Measurements from ENCODE around the gene DOCK1.

The DOCK1 gene

DNA sequence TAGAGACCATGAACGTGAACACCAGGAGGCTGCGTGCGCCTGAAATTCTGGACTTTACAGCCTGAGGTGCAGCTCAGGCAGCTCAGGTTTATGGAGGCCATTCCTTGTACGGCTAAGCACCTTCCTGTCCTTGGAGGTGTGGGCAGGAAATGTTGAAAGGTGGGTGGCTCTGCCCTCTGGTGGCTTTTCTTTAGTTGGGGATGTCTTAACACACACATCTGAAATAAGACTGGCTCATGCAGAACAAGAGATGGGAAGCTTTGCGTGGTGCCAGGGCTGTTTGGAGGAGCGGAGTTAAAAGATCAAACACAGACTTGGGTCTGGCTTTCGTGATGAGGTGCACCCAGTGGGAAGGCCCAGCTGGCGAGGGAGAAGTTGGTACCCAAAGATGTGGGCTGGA, 64.1 kb downstream of the DOCK1 start:
- peaks cover 0 to 7% of the 10 kb centered on the region in 2 experiments for H3K4me1 ChIP-seq (ENCODE audit: control insufficient read depth in 1 of 2, insufficient read depth in 2 of 2, low read length in 2 of 2)
- H3K4me2 ChIP-seq (ENCODE audit: low read length) = no peak overlapping the region
- no CpG with 5 or more reads among the region's 8 CpGs for WGBS (ENCODE audit: extremely low coverage, insufficient coverage, insufficient read length)

DNA sequence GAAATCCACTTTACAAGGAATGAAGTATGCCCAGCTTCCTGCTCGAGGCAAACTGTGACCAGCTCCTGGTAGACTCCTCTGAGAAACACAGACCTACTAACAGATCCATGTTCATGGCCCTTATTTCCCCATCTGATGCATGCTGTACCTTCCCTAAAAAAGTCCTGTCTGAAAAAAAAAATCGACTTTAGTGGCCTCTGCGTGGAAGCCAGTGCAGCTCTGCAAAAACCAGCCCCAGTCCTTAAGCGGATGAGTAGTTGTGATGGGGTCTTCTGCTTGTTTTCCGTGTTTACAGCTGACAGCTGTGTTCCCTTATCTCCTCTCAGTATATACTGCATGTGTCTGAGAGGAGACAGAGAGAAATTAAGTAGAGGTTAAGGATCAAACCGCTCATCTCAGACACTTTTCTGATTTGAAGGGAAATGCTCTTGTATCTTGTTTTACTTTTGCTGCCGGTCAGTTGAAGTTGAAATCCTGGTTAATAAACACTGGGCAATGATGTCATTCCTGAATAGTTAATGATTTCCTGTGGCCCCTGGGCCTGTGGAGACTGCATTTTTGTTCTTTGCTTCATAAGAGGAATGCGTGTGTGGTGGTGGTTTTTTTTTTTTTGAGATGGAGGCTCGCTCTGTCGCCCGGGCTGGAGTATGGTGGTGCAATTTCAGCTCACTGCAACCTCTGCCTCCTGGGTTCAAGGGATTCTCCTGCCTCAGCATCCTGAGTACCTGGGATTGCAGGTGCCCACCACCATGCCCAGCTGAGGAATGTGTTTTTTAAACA, 67.6 kb downstream of the DOCK1 start:
- H4K12ac ChIP-seq (ENCODE audit: low read depth, low read length) = no peak overlapping the region
- H3K9ac ChIP-seq (ENCODE audit: low read length) = no peak overlapping the region
- peak overlapping the region; percentile 19 for H3K27ac ChIP-seq (ENCODE audit: low read depth, low read length)
- H3K27me3 ChIP-seq (ENCODE audit: insufficient read depth, low read length) = no peaks in the 10 kb centered on the region
- no peak overlapping the region for H4K8ac ChIP-seq (ENCODE audit: low read depth, low read length)
- no peak overlapping the region for H2BK120ac ChIP-seq (ENCODE audit: insufficient read depth, low read length, poor library complexity)
- H3K14ac ChIP-seq (ENCODE audit: low read length) = no peak overlapping the region
- peak overlapping the region; percentile 39 for H3K4me2 ChIP-seq (ENCODE audit: low read length)
- no peak overlapping the region for H3K18ac ChIP-seq (ENCODE audit: low read length)
- no peak overlapping the region for H4K91ac ChIP-seq (ENCODE audit: low read depth, low read length)
- H3K4me1 ChIP-seq (ENCODE audit: control insufficient read depth in 1 of 2, insufficient read depth in 2 of 2, low read length in 2 of 2) = peaks cover 0 to 7% of the 10 kb centered on the region in 2 experiments
- no peaks in the 10 kb centered on the region for H3K79me2 ChIP-seq (ENCODE audit: control insufficient read depth, insufficient read depth, low read length, poor library complexity)
- H3K9me3 ChIP-seq (ENCODE audit: insufficient read depth, low read depth, low read length) = no peaks in the 10 kb centered on the region
- no peak overlapping the region for H2AK5ac ChIP-seq (ENCODE audit: low read length)
- H3K36me3 ChIP-seq (ENCODE audit: control insufficient read depth in 1 of 2, insufficient read depth in 2 of 2, low read length in 2 of 2) = peaks cover 18 to 20% of the 10 kb centered on the region in 2 experiments
- H2AFZ ChIP-seq (ENCODE audit: insufficient read depth, low read length, poor library complexity) = no peak overlapping the region
- H2BK12ac ChIP-seq (ENCODE audit: low read length) = no peak overlapping the region
- peak; percentile 72 to 90 for DNase-seq
- WGBS (ENCODE audit: extremely low coverage, insufficient coverage, insufficient read length) = no CpG with 5 or more reads among the region's 11 CpGs
- no peak overlapping the region for H2BK5ac ChIP-seq (ENCODE audit: low read depth, low read length, poor library complexity)
- H3K23ac ChIP-seq (ENCODE audit: low read length) = no peak overlapping the region
- no peak overlapping the region for H3K4me3 ChIP-seq (ENCODE audit: low read depth, low read length)
- no peaks in the 10 kb centered on the region for H3K79me1 ChIP-seq (ENCODE audit: low read length)
- no peak overlapping the region for H3K4ac ChIP-seq (ENCODE audit: low read depth, low read length)

More for the DNA sequence above, 64.1 kb downstream of the DOCK1 start:
- Histone ChIP-seq H3K79me1 (ENCODE audit: low read length) (no peaks in the 10 kb centered on the region), H3K79me2 (ENCODE audit: control insufficient read depth, insufficient read depth, low read length, poor library complexity) (peaks cover 1% of the 10 kb centered on the region), H3K14ac (ENCODE audit: low read length) (no peak overlapping the region), H3K18ac (ENCODE audit: low read length) (no peak overlapping the region), H4K91ac (ENCODE audit: low read depth, low read length) (no peak overlapping the region), H4K12ac (ENCODE audit: low read depth, low read length) (no peak overlapping the region), H2BK12ac (ENCODE audit: low read length) (no peak overlapping the region), H3K36me3 (ENCODE audit: control insufficient read depth in 1 of 2, insufficient read depth in 2 of 2, low read length in 2 of 2) (peaks cover 3 to 8% of the 10 kb centered on the region in 2 experiments), H3K9ac (ENCODE audit: low read length) (no peak overlapping the region), H3K27me3 (ENCODE audit: insufficient read depth, low read length) (no peaks in the 10 kb centered on the region), H3K27ac (ENCODE audit: low read depth, low read length) (no peak overlapping the region), H3K9me3 (ENCODE audit: insufficient read depth, low read depth, low read length) (no peaks in the 10 kb centered on the region), H3K4me3 (ENCODE audit: low read depth, low read length) (no peak overlapping the region), H2BK5ac (ENCODE audit: low read depth, low read length, poor library complexity) (no peak overlapping the region), H3K23ac (ENCODE audit: low read length) (no peak overlapping the region), H2BK120ac (ENCODE audit: insufficient read depth, low read length, poor library complexity) (no peak overlapping the region), H3K4ac (ENCODE audit: low read depth, low read length) (no peak overlapping the region), H2AK5ac (ENCODE audit: low read length) (no peak overlapping the region), H2AFZ (ENCODE audit: insufficient read depth, low read length, poor library complexity) (no peak overlapping the region), H4K8ac (ENCODE audit: low read depth, low read length) (no peak overlapping the region)
- DNase-seq = peak; percentile 26 to 51

DNA sequence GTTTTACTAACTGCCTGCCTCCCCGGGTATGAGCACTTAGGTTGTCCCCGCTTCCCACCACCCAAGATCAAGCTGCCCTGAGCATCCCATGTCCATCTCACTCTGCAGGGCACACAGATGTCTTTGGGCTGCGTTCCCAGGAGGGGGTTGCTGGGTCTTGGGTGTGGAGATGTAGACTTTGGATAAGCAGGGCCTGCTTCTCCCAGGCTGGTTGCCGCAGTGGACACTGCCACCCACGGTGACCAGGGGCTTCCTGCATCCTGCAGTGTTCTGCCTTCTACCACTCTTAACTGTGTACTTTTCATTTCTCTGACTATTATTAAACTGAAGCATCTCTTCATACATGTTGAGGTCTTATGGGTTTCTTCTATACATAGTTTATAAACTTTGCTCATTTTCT, 70.0 kb downstream of the DOCK1 start:
- Histone ChIP-seq H3K36me3 (ENCODE audit: control insufficient read depth in 1 of 2, insufficient read depth in 2 of 2, low read length in 2 of 2) (peaks cover 20 to 25% of the 10 kb centered on the region in 2 experiments), H3K4me2 (ENCODE audit: low read length) (no peak overlapping the region), H3K9me3 (ENCODE audit: insufficient read depth, low read depth, low read length) (no peaks in the 10 kb centered on the region), H2BK5ac (ENCODE audit: low read depth, low read length, poor library complexity) (no peak overlapping the region), H3K4me3 (ENCODE audit: low read depth, low read length) (no peak overlapping the region), H3K14ac (ENCODE audit: low read length) (no peak overlapping the region), H3K79me2 (ENCODE audit: control insufficient read depth, insufficient read depth, low read length, poor library complexity) (no peaks in the 10 kb centered on the region), H3K23ac (ENCODE audit: low read length) (no peak overlapping the region), H3K27ac (ENCODE audit: low read depth, low read length) (no peak overlapping the region), H2BK12ac (ENCODE audit: low read length) (no peak overlapping the region), H4K12ac (ENCODE audit: low read depth, low read length) (no peak overlapping the region), H3K9ac (ENCODE audit: low read length) (no peak overlapping the region), H3K18ac (ENCODE audit: low read length) (no peak overlapping the region), H3K27me3 (ENCODE audit: insufficient read depth, low read length) (no peaks in the 10 kb centered on the region), H2AFZ (ENCODE audit: insufficient read depth, low read length, poor library complexity) (no peak overlapping the region), H4K8ac (ENCODE audit: low read depth, low read length) (no peak overlapping the region), H3K4ac (ENCODE audit: low read depth, low read length) (no peak overlapping the region), H2AK5ac (ENCODE audit: low read length) (no peak overlapping the region), H3K4me1 (ENCODE audit: control insufficient read depth in 1 of 2, insufficient read depth in 2 of 2, low read length in 2 of 2) (peaks cover 0 to 12% of the 10 kb centered on the region in 2 experiments), H3K79me1 (ENCODE audit: low read length) (no peaks in the 10 kb centered on the region), H2BK120ac (ENCODE audit: insufficient read depth, low read length, poor library complexity) (no peak overlapping the region), H4K91ac (ENCODE audit: low read depth, low read length) (no peak overlapping the region)
- no CpG with 5 or more reads among the region's 5 CpGs for WGBS (ENCODE audit: extremely low coverage, insufficient coverage, insufficient read length)
- no peak for DNase-seq

DNA sequence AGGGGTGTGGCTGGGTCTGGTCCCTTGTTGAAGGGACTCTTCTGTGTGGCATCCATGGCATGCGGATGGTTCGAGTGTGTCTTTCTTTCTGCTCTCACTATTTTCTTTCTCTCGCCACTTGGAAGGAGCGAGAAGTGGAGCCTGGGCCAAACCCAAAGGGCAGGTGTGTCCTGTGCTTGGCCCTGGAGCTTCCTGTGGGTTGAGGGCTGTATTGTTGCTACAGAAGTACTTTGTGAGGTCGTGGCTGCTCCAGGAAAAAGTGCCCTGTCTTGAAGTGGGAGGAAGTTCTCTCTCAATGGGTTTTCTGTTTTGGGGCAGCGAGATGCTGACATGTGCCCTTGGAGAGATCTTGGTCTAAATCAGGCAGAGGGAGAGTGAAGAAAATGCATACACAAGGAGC, 72.0 kb downstream of the DOCK1 start:
- WGBS (ENCODE audit: extremely low coverage, insufficient coverage, insufficient read length) = no CpG with 5 or more reads among the region's 6 CpGs
- H3K4me2 ChIP-seq (ENCODE audit: low read length) = no peak overlapping the region
- H2BK12ac ChIP-seq (ENCODE audit: low read length) = no peak overlapping the region
- no peaks in the 10 kb centered on the region for H3K9me3 ChIP-seq (ENCODE audit: insufficient read depth, low read depth, low read length)
- no peaks in the 10 kb centered on the region for H3K27me3 ChIP-seq (ENCODE audit: insufficient read depth, low read length)
- peaks cover 0 to 12% of the 10 kb centered on the region in 2 experiments for H3K4me1 ChIP-seq (ENCODE audit: control insufficient read depth in 1 of 2, insufficient read depth in 2 of 2, low read length in 2 of 2)
- no peaks in the 10 kb centered on the region for H3K79me1 ChIP-seq (ENCODE audit: low read length)
- H3K79me2 ChIP-seq (ENCODE audit: control insufficient read depth, insufficient read depth, low read length, poor library complexity) = no peaks in the 10 kb centered on the region
- no peak overlapping the region for H4K12ac ChIP-seq (ENCODE audit: low read depth, low read length)
- H4K8ac ChIP-seq (ENCODE audit: low read depth, low read length) = no peak overlapping the region
- H2BK5ac ChIP-seq (ENCODE audit: low read depth, low read length, poor library complexity) = no peak overlapping the region
- H2AK5ac ChIP-seq (ENCODE audit: low read length) = no peak overlapping the region
- no peak overlapping the region for H3K9ac ChIP-seq (ENCODE audit: low read length)
- no peak overlapping the region for H3K4ac ChIP-seq (ENCODE audit: low read depth, low read length)
- H2AFZ ChIP-seq (ENCODE audit: insufficient read depth, low read length, poor library complexity) = no peak overlapping the region
- H3K36me3 ChIP-seq (ENCODE audit: control insufficient read depth in 1 of 2, insufficient read depth in 2 of 2, low read length in 2 of 2) = peaks cover 17 to 25% of the 10 kb centered on the region in 2 experiments
- no peak overlapping the region for H3K23ac ChIP-seq (ENCODE audit: low read length)
- no peak overlapping the region for H3K4me3 ChIP-seq (ENCODE audit: low read depth, low read length)
- no peak overlapping the region for H4K91ac ChIP-seq (ENCODE audit: low read depth, low read length)
- DNase-seq = no peak
- H3K27ac ChIP-seq (ENCODE audit: low read depth, low read length) = no peak overlapping the region
- H2BK120ac ChIP-seq (ENCODE audit: insufficient read depth, low read length, poor library complexity) = no peak overlapping the region
- no peak overlapping the region for H3K18ac ChIP-seq (ENCODE audit: low read length)
- no peak overlapping the region for H3K14ac ChIP-seq (ENCODE audit: low read length)

All from trophoblast cell (in vitro differentiated cells and primary cell).